HFFc6 (cell line): ENCODE measurements around the gene NUDCD2. TPM values are rescaled to one million over a fixed set of nuclear protein-coding genes. Genes with fewer than 3 reads are reported as not detected.

ENCODE experiments used
- DNase-seq: peaks from one replicate; pipeline ENCODE4 v3.0.0-alpha.2; 2018
- H3K27ac Mint-ChIP-seq: 2 replicates; pipeline ENCODE4 v1.8.0; 2020; ENCODE audit warnings: mild to moderate bottlenecking, mixed read lengths
- H3K27me3 Mint-ChIP-seq: 2 replicates; pipeline ENCODE4 v1.8.0; 2021; ENCODE audit warnings: mild to moderate bottlenecking, moderate library complexity, mixed read lengths; ENCODE audit not compliant: insufficient read depth
- H3K36me3 Mint-ChIP-seq: 2 replicates; pipeline ENCODE4 v1.8.0; 2021; ENCODE audit warnings: low read depth, mixed read lengths
- H3K4me1 Mint-ChIP-seq: 2 replicates; pipeline ENCODE4 v1.8.0; 2020; ENCODE audit warnings: low read depth, mixed read lengths
- H3K4me3 Mint-ChIP-seq: 2 replicates; pipeline ENCODE4 v1.8.0; 2020; ENCODE audit warnings: mild to moderate bottlenecking, moderate library complexity, mixed read lengths
- H3K9me3 Mint-ChIP-seq: 2 replicates; pipeline ENCODE4 v1.8.0; 2020; ENCODE audit warnings: mild to moderate bottlenecking, mixed read lengths
- CTCF ChIP-seq: fragments of 200-600 bp; sonication (generic); IDR thresholded peaks from 2 replicates; pipeline ENCODE4 v1.5.0; 2021; ENCODE audit warnings: antibody characterized with exemption, mild to moderate bottlenecking
- total RNA-seq, 6 experiments: library from RNA; stranded (reverse); fragmentation: NEBNext Ultra II Directional; extraction: Animal tissue kit (Norgen Biotek cat#: 25700); gene quantifications; 2 replicates in 1 of 6; 3 replicates in 5 of 6; pipeline ENCODE4 v1.2.3, GENCODE V29; 2021

The NUDCD2 gene
- total RNA-seq, 6 experiments from 2014 or later = 15.9 to 22.4 (median 18.4) TPM

- peaks cover 13% of the 10 kb centered on the region for H3K4me1 Mint-ChIP-seq
- H3K27ac Mint-ChIP-seq = no peak overlapping the region
- H3K36me3 Mint-ChIP-seq = no peaks in the 10 kb centered on the region
- no peak for TF ChIP-seq CTCF
- no peak overlapping the region for H3K4me3 Mint-ChIP-seq
- DNase-seq = no peak
- H3K27me3 Mint-ChIP-seq = peaks cover 11% of the 10 kb centered on the region
- H3K9me3 Mint-ChIP-seq = no peaks in the 10 kb centered on the region
Observed at GRCh38 chr5:163407034-163407655, 52.8 kb downstream of the NUDCD2 start.

- Mint-ChIP-seq H3K27me3 (peaks cover 2% of the 10 kb centered on the region; the same call in 1 of the 2 replicates), H3K27ac (no peak overlapping the region), H3K9me3 (no peaks in the 10 kb centered on the region), H3K4me1 (peaks cover 16% of the 10 kb centered on the region), H3K4me3 (no peak overlapping the region), H3K36me3 (no peaks in the 10 kb centered on the region)
- no peak for TF ChIP-seq CTCF
- no peak for DNase-seq
Observed at GRCh38 chr5:163404364-163405173, 55.3 kb downstream of the NUDCD2 start.

- Mint-ChIP-seq H3K27ac (no peak overlapping the region), H3K27me3 (peaks cover 4% of the 10 kb centered on the region; the same call in 1 of the 2 replicates), H3K36me3 (no peaks in the 10 kb centered on the region), H3K4me1 (peaks cover 5% of the 10 kb centered on the region), H3K4me3 (no peak overlapping the region), H3K9me3 (no peaks in the 10 kb centered on the region)
- TF ChIP-seq CTCF = no peak
- no peak for DNase-seq
Observed at GRCh38 chr5:163402007-163402406, 57.9 kb downstream of the NUDCD2 start.

GRCh38 chr5:163401271-163401670 lies 58.6 kb downstream of the NUDCD2 start:
- Mint-ChIP-seq H3K4me3 (no peak overlapping the region), H3K27ac (no peak overlapping the region), H3K9me3 (no peaks in the 10 kb centered on the region), H3K4me1 (peaks cover 4% of the 10 kb centered on the region; the same call in 1 of the 2 replicates), H3K27me3 (peaks cover 4% of the 10 kb centered on the region; the same call in 1 of the 2 replicates), H3K36me3 (no peaks in the 10 kb centered on the region)
- TF ChIP-seq CTCF = no peak
- no peak for DNase-seq

GRCh38 chr5:163399923-163400322 lies 60.0 kb downstream of the NUDCD2 start:
- H3K27me3 Mint-ChIP-seq = peaks cover 4% of the 10 kb centered on the region; the same call in 1 of the 2 replicates
- H3K36me3 Mint-ChIP-seq = no peaks in the 10 kb centered on the region
- no peak overlapping the region for H3K27ac Mint-ChIP-seq
- no peaks in the 10 kb centered on the region for H3K9me3 Mint-ChIP-seq
- peaks cover 4% of the 10 kb centered on the region; the same call in 1 of the 2 replicates for H3K4me1 Mint-ChIP-seq
- TF ChIP-seq CTCF = no peak
- no peak overlapping the region for H3K4me3 Mint-ChIP-seq
- DNase-seq = no peak
